OCI-LY7 (cell line): ENCODE results near the gene PFN2.

Experiments used
- CTCF ChIP-seq: fragments of 200-600 bp; sonication (generic); conservative IDR thresholded peaks from 2 replicates; pipeline ENCODE4 v1.5.1; 2014; ENCODE audit warnings: mild to moderate bottlenecking, antibody characterized with exemption, low read length, moderate library complexity, mixed read lengths
- EZH2phosphoT487 ChIP-seq: fragments of 200-600 bp; sonication (generic); IDR thresholded peaks from 2 replicates; pipeline ENCODE4 v1.6.1; 2018; ENCODE audit warnings: low read depth, borderline replicate concordance, mild to moderate bottlenecking, mixed run types, antibody characterized with exemption, low read length, moderate library complexity, mixed read lengths

DNA sequence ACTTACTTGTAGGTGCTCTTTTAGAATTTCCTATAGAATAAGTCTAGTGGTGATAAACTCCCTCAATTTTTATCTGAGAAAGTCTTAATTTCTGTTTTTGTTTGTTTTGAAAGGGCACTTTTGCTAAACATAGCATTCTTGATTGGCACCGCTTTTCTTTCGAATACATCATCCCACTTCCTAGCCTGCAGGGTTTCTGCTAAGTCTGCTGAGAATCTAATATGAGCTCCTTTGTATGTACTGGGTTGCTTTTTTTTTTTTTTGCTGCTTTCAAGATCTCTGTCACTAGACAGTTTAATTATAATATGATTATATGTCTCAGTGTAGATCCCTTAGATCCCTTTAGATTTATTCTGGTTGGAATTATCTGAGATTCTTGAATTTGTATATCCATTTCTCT is 21.5 kb downstream of the PFN2 start:
- TF ChIP-seq CTCF (no peak), EZH2phosphoT487 (no peak)
